Endodermal cell (in vitro differentiated cells): ENCODE results near the gene DYRK3. TPM values are rescaled to one million over a fixed set of nuclear protein-coding genes. Genes with fewer than 3 reads are reported as not detected.

Experiments used
- DNase-seq: peaks from one replicate; pipeline ENCODE4 v3.0.0-alpha.2; 2017
- H3K27ac ChIP-seq: 2 replicates; pipeline ENCODE4 v1.5.1; 2013; ENCODE audit warnings: mild to moderate bottlenecking, low read depth, low read length, moderate library complexity
- H3K27me3 ChIP-seq: 2 replicates; pipeline ENCODE4 v1.6.1; 2013; ENCODE audit warnings: mild to moderate bottlenecking, low read length, moderate library complexity; ENCODE audit not compliant: insufficient read depth, control insufficient read depth, poor library complexity, severe bottlenecking
- H3K36me3 ChIP-seq: 2 replicates; pipeline ENCODE4 v1.7.0; 2013; ENCODE audit warnings: mild to moderate bottlenecking, low read length, moderate library complexity; ENCODE audit not compliant: control insufficient read depth, insufficient read depth
- H3K4me1 ChIP-seq: one replicate; pipeline ENCODE4 v1.7.0; 2013; ENCODE audit warnings: low read length; ENCODE audit not compliant: control insufficient read depth, insufficient read depth
- H3K4me3 ChIP-seq: 2 replicates; pipeline ENCODE4 v1.5.1; 2013; ENCODE audit warnings: mild to moderate bottlenecking, low read length, moderate library complexity
- H3K9ac ChIP-seq: 2 replicates; pipeline ENCODE4 v1.6.1; 2013; ENCODE audit warnings: mild to moderate bottlenecking, low read length, moderate library complexity; ENCODE audit not compliant: poor library complexity, severe bottlenecking; ENCODE audit errors: extremely low read depth
- H3K9me3 ChIP-seq: 2 replicates; pipeline ENCODE4 v1.6.1; 2013; ENCODE audit warnings: mild to moderate bottlenecking, low read length, moderate library complexity; ENCODE audit not compliant: control insufficient read depth
- H3K27ac Mint-ChIP-seq: 2 replicates; pipeline ENCODE4 v1.8.0; 2020; ENCODE audit warnings: mixed read lengths
- H3K27me3 Mint-ChIP-seq: 2 replicates; pipeline ENCODE4 v1.8.0; 2021; ENCODE audit warnings: mild to moderate bottlenecking, mixed read lengths; ENCODE audit not compliant: insufficient read depth
- H3K36me3 Mint-ChIP-seq: 2 replicates; pipeline ENCODE4 v1.8.0; 2020; ENCODE audit warnings: low read depth, mixed read lengths
- H3K4me1 Mint-ChIP-seq: 2 replicates; pipeline ENCODE4 v1.8.0; 2020; ENCODE audit warnings: mixed read lengths
- H3K4me3 Mint-ChIP-seq: 2 replicates; pipeline ENCODE4 v1.8.0; 2020; ENCODE audit warnings: mild to moderate bottlenecking, moderate library complexity, mixed read lengths
- H3K9me3 Mint-ChIP-seq: 2 replicates; pipeline ENCODE4 v1.8.0; 2020; ENCODE audit warnings: mild to moderate bottlenecking, mixed read lengths
- CTCF ChIP-seq: fragments of 200-600 bp; sonication (generic); conservative IDR thresholded peaks from 2 replicates; pipeline ENCODE4 v1.5.0; 2021; ENCODE audit warnings: antibody characterized with exemption, mild to moderate bottlenecking
- WGBS, 2 experiments: methylation state at CpG; one replicate each; pipeline versions ENCODE4 v1.1.5 to v1.1.7; 2013; ENCODE audit warnings: missing lambda C conversion rate in 2 of 2, mixed read lengths in 1 of 2; ENCODE audit not compliant: insufficient coverage in 1 of 2, insufficient read length in 1 of 2; 5-methylcytosine and 5-hydroxymethylcytosine counted together
- total RNA-seq, 2 donors: library from RNA; stranded (reverse); fragmentation: NEBNext Ultra II Directional in 1 of 2; extraction: Animal tissue kit (Norgen Biotek cat#: 25700) in 1 of 2; gene quantifications; 2 replicates in 1 of 2; 3 replicates in 1 of 2; pipeline ENCODE4 v1.2.1, GENCODE V29; 2021

Gene DYRK3
- total RNA-seq, 2 donors from 2014 or later = 9.0 to 13.5 TPM

GRCh38 chr1:206686478-206687249 lies 51.3 kb downstream of the DYRK3 start:
- whole genome bisulfite sequencing, 2 experiments = 31 to 46% methylated on average over 4 to 6 of the region's 8 CpGs
- Mint-ChIP-seq H3K27ac (peak overlapping the region; percentile 95), H3K9me3 (no peaks in the 10 kb centered on the region), H3K36me3 (no peaks in the 10 kb centered on the region), H3K4me3 (peak overlapping the region; percentile 88), H3K27me3 (peaks cover 28% of the 10 kb centered on the region), H3K4me1 (peaks cover 44% of the 10 kb centered on the region)
- Histone ChIP-seq H3K9me3 (no peaks in the 10 kb centered on the region), H3K9ac (peak overlapping the region; percentile 93), H3K27me3 (peaks cover 28% of the 10 kb centered on the region), H3K4me3 (peak overlapping the region; percentile 93), H3K4me1 (peaks cover 19% of the 10 kb centered on the region), H3K27ac (no peak overlapping the region), H3K36me3 (no peaks in the 10 kb centered on the region)
- DNase-seq = no peak
- no peak for TF ChIP-seq CTCF

- peaks cover 24% of the 10 kb centered on the region for H3K27me3 Mint-ChIP-seq
- no peaks in the 10 kb centered on the region for H3K36me3 Mint-ChIP-seq
- peaks cover 21% of the 10 kb centered on the region for H3K27me3 ChIP-seq
- H3K4me3 ChIP-seq = peak overlapping the region; percentile 93
- H3K9me3 ChIP-seq = no peaks in the 10 kb centered on the region
- no peak overlapping the region for H3K27ac Mint-ChIP-seq
- DNase-seq = no peak
- H3K9ac ChIP-seq = no peak overlapping the region
- H3K4me1 ChIP-seq = peaks cover 19% of the 10 kb centered on the region
- TF ChIP-seq CTCF = no peak
- peaks cover 51% of the 10 kb centered on the region for H3K4me1 Mint-ChIP-seq
- H3K4me3 Mint-ChIP-seq = peak overlapping the region; percentile 88
- H3K36me3 ChIP-seq = no peaks in the 10 kb centered on the region
- 62 to 69% methylated on average over 3 to 7 of the region's 7 CpGs for WGBS, 2 experiments
- H3K27ac ChIP-seq = no peak overlapping the region
- no peaks in the 10 kb centered on the region for H3K9me3 Mint-ChIP-seq
Measured at GRCh38 chr1:206687251-206687914, 52.0 kb downstream of the DYRK3 start.

GRCh38 chr1:206687915-206688442 lies 52.6 kb downstream of the DYRK3 start:
- peak; percentile 86 for DNase-seq
- Histone ChIP-seq H3K27ac (no peak overlapping the region), H3K4me1 (peaks cover 19% of the 10 kb centered on the region), H3K4me3 (no peak overlapping the region), H3K36me3 (no peaks in the 10 kb centered on the region), H3K9ac (no peak overlapping the region), H3K27me3 (peaks cover 15% of the 10 kb centered on the region), H3K9me3 (no peaks in the 10 kb centered on the region)
- Mint-ChIP-seq H3K27me3 (peaks cover 18% of the 10 kb centered on the region), H3K4me3 (no peak overlapping the region), H3K36me3 (no peaks in the 10 kb centered on the region), H3K9me3 (no peaks in the 10 kb centered on the region), H3K27ac (peak overlapping the region; percentile 78), H3K4me1 (peaks cover 56% of the 10 kb centered on the region)
- TF ChIP-seq CTCF = no peak
- 29% methylated on average over 1 to 2 of the region's 2 CpGs for WGBS, 2 experiments
